NCI-H460 (cell line): ENCODE measurements around the gene PHACTR1. TPM values are rescaled to one million over a fixed set of nuclear protein-coding genes. Genes with fewer than 3 reads are reported as not detected.

Experiments used
- DNase-seq: peaks from one replicate; pipeline ENCODE4 v3.0.0-alpha.2; 2016; ENCODE audit warnings: low read depth; ENCODE audit errors: extremely low read depth
- total RNA-seq: library from RNA; depleted of rRNA; stranded (reverse); fragments of >200 nt; shearing (Covaris generic); gene quantifications from 2 replicates; pipeline ENCODE4 v1.2.3, GENCODE V29; 2014

The PHACTR1 gene
- total RNA-seq, 1 experiment from 2014 or later: not detected

- DNase-seq: no peak
Measured at GRCh38 chr6:13273931-13274706, 557.6 kb downstream of the PHACTR1 start.

DNA sequence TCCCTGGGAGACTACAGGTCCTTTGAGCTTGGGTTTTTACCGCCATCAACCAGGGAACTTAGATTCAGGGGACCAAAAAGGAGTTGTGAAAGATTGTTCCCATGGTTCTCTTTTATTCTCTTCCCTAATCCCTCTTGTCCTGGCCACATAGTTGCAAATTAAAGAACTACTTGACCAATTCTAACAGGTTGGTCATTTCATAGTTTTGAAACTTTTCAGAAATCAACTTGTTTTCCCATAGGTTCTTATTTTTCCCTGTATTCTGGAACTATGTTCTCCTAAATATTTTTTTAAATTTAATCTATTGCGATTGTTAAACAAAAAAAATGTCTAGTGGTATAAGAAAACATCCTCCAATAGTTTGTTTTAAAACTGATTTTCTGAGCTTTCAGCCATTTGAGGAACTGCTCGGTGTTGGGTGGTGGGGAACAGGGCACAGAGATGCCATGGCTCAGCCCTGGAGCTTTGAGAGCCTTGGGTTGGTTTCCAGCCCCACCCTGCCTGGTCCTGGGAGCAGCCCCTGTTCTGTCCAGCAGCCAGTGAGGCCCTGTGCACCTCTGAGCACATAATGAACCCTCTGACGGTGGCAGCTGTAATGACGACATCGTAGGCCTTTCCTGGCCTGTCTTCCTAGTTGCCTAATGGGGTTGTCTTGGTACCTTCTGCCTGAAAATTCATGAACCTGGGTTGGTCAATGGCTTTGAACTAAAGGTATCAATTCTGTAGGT lies 558.3 kb downstream of the PHACTR1 start:
- no peak for DNase-seq

DNA sequence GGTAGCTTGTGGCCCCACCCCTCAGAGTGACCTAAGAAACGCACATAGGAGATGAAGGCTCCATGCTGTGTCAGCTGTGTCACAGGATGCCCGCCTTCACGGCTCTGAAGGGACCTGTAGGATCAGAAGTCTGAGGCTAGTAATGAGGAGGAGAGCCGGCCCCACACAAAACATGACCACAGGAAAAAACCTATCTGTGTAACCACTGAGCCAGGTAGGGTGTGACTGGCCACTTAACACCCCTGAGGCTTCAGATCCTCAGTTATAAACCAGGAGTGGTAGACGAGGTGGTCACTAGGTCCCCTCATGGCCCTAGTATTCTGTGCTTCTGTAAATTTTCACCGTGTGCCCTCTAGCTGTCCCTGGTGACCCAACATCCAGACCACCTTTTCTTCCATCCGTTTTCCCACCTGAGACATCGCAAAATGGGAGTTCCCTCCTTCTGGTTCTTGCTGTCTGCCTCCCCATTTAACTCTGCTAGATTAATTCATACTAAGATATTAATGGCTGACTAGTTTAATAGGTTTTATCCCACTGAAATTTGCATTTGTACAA lies 558.9 kb downstream of the PHACTR1 start:
- no peak for DNase-seq

- no peak for DNase-seq
Measured at GRCh38 chr6:13277231-13277630, 560.7 kb downstream of the PHACTR1 start.

GRCh38 chr6:13278164-13278563 lies 561.6 kb downstream of the PHACTR1 start:
- no peak for DNase-seq

DNA sequence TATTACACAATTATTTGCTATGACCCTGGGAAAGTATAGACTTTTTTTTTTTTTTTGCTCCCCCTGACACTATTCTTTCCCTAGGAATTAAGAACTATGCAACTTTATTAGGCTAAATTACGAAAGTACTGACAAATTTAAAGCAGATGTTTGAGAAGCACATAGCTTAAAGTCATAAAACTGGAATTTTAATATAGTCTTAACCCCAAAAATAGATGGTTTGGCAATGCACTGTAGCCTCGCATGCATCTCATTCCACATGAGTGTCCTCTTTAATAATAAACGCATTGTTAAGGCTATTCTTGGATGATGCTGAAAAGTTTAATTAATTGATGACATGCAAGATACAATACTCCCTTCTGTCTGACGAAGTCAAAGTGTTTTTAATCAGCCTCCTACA lies 562.4 kb downstream of the PHACTR1 start:
- DNase-seq: no peak

DNA sequence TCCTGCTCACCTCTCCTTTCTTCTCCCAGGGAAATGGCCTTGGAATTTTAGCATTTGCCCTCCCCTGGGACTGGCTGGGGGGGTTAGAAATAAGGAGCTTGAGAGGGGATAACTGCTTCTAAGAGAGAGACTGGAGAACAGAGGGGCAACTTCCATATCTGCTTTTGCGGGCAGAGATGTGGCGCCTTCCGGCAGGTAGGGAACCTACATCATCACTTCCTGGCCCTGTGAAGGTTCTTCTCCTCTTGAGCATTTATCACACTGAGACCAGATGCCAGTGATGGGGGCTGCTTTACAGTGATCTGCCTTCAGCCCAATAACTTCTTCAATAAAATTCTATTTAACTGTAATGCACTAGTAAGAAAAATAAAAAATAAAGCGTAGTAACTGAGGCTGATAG lies 563.7 kb downstream of the PHACTR1 start:
- no peak for DNase-seq

- no peak for DNase-seq
Measured at GRCh38 chr6:13281686-13282085, 565.1 kb downstream of the PHACTR1 start.

- no peak for DNase-seq
Measured at GRCh38 chr6:13282393-13283069, 566.0 kb downstream of the PHACTR1 start.

DNA sequence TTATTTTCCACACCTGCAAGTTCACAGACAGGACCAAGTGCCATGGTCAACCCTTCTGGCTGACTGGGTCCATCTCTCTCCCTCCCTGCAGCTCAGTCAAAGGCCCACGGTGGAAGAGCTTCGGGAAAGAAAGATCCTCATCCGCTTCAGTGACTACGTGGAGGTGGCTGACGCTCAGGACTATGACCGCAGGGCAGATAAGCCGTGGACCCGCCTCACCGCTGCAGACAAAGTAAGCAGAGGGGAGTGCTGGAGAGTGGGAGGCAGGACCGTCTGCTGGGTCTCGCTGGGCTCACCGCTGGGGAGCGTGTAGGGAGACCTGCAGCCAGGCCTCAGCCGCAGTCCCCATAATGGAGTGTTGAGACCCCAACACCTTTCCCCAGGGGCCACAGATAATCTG lies 566.8 kb downstream of the PHACTR1 start:
- no peak for DNase-seq

- no peak for DNase-seq
Measured at GRCh38 chr6:13284646-13285045, 568.1 kb downstream of the PHACTR1 start.

DNA sequence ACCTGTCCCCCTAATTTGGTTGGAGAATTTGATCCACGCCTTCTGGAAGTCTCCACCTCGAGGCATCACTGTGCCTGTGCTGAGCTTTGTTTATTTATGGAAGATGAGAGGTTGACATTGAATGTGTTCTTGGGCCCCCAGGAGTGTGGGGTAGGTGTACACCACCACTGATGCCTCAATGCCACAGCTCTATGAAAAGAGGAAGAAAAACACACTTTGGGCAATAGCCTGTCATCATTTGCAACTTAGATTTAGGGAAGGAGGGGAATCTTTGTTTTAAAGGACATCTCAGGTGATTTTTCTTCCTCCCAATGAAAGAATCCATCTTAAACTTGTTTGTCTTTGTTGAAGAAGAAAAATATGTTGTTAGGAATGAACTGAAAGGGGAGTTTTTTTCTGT lies 569.1 kb downstream of the PHACTR1 start:
- DNase-seq: no peak

DNA sequence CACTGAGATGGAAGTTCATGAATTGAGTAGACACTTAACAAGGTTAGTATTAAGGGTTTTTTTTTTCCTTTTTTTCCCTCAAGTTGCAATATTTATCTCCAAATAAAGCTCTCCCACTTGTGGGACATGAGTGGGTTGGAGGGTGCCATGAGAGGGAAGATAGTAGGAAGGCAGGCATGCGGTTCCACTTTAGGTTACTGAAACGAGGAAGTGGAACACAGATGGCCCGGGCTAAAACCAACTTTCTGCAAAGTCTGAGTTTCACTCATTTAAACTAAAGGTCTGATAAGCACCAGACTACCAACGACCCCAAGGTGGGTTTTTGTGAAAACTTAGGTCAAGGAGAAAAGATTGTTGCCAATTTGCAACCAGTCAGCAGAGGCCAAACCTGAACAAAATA lies 569.6 kb downstream of the PHACTR1 start:
- DNase-seq: no peak

DNA sequence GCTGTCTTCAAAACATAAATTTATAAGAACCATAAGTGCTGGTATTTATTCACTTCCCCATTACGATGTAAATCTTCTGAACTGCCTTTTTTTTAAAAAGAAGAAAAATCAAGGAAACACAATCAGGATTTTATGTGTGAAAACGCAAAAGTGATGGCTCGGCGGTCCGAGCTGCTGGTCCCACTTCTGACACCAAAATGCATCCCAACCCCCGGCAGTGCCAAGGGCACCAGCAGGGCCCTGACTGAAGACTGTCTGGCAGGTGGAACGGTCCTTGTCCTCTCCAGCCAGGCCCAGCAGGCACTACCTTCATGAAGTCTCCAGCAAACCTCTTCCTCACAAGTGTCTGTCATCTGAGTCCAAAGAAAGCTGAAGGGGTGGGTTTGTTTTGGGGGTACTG lies 570.5 kb downstream of the PHACTR1 start:
- no peak for DNase-seq

GRCh38 chr6:13288481-13288880 lies 571.9 kb downstream of the PHACTR1 start:
- no peak for DNase-seq

DNA sequence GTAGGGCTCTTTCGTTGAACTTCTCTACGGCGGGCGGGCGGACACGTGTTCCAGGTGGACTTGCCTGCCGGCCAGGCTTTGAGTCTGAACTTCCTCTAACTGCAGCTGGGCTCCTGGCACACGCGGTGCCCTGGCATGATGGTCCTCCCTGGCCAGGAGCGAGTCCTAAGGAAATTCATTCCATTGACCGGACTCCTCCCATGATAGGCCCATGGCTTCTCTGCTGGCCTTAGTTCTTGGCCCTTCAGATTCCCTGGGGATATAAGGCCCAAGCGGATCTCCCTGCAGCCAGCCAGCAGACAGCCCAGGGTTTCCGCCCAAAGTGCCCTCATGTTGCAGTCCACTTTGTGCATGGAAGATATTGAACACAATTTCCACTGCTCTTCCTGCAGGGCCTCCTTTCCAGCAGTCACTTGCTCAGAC lies 572.4 kb downstream of the PHACTR1 start:
- DNase-seq: no peak

- DNase-seq: no peak
Measured at GRCh38 chr6:13289789-13290318, 573.3 kb downstream of the PHACTR1 start.

- DNase-seq: no peak
Measured at GRCh38 chr6:13290335-13290734, 573.8 kb downstream of the PHACTR1 start.

- DNase-seq: no peak
Measured at GRCh38 chr6:13292774-13293173, 576.2 kb downstream of the PHACTR1 start.

DNA sequence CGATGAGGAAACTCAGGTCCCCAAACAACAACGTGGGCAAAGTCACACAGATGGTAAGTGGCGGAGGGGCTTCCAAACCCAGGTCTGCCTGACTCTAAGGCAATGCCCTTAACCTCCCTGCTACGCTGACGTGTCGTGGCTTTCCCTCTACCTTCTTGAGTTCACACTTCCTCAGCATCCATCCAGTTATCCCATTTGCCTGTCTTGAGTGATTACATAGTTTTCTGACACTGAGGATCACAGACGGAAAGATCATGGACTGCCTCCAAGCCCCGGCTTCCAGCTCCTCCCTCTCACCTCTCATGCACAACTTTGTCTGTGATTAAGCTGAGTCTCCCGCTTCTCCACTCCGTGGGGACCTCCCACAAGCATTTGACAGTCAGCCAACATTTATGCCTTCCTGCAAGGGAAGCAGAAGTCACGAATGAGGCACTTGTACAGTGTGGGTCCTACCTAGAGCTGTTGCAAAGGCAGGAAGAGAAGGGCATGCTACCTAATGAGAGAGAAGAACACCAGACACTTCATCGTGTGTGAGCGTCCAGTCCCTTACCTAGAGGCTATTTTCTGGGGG lies 578.0 kb downstream of the PHACTR1 start:
- no peak for DNase-seq

DNA sequence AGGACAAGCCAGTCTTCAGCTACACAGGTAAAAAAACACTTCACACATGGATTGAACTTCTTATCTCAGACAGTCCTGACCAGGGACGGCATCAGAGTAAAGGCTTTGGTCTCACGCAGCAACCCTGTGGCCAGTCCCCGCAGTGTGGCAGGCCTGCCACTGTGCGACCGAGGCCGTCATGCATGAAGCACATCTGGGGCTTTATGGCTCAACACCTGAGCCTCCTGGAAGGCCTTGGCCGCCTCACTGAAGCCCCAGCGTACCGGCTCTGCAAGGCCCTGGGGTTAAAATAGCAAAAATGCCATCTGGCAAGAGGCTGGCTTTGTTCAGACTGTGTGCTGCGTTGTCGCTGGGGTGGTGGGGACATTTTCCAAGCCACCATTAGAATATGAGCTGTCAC lies 579.0 kb downstream of the PHACTR1 start:
- DNase-seq: no peak
